Suppressor macrophage treated with lipopolysaccharide for 4 hours (primary cell): ENCODE measurements around the gene CKS1B.

Experiments used
- DNase-seq: peaks from one replicate; pipeline ENCODE4 v3.0.0-alpha.2; 2020

Gene CKS1B

DNA sequence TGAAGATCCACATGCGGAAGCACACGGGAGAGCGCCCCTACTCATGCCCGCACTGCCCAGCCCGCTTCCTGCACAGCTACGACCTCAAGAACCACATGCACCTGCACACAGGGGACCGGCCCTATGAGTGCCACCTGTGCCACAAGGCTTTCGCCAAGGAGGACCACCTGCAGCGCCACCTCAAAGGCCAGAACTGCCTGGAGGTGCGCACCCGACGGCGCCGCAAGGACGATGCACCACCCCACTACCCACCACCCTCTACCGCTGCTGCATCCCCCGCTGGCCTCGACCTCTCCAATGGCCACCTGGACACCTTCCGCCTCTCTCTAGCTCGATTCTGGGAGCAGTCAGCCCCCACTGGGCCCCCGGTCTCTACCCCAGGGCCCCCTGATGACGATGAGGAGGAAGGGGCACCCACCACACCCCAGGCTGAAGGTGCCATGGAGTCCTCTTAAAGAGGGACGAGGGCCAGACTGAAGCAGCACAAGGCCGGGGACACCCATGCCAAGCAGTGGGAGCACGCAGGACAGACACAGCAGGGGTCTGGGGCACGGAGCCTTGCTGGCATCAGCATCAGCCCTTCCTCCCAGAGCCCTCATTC, 41.9 kb downstream of the CKS1B start:
- no peak for DNase-seq

DNA sequence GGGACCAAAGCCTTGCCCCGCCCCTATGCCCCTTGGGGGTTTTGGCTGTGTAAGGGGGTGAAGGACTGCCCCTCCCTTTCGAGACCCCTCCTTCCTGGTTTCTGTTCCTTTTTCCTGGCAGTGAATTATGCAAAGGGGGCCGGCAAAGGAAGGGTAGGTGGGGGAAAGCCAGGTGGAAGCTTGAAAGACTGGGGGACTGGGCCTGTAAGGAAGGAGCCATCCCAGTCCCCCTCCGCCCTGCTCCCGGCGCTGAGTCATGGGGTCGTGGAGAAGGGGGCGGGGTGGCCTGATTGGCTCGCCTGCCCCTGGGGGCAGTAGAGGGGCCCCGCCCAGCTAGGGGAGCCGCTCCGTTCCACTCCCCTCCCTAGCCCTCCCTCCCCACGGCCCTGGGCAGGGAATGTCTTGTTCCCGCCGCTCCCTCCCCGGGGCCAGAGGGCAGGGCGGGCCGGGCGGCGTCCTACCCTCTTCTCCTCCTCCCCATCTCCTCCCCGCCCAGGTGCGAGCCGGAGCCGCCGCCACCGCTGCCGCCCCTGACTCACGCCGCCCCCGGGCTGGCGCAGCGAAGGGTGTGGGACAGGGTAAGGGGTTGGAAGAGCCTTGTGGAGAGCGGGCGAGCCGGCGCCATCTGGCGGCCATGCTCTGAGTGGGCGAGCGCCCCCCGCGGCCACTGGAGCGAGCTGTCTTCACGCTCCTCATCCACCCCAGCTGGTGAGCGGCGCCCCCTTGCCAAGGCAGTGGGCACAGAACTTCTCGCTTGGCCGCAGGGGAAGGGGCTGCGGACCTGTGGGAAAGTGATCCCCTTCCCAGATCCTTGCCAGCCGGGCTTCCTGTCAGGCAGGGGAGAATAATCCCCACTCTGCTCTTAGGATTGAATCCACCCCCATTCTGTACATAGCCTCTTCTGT, 42.8 kb downstream of the CKS1B start:
- DNase-seq = peak; percentile 85

- DNase-seq = no peak
These were observed 43.5 kb downstream of the CKS1B start for GRCh38 chr1:155017946-155018316.

DNA sequence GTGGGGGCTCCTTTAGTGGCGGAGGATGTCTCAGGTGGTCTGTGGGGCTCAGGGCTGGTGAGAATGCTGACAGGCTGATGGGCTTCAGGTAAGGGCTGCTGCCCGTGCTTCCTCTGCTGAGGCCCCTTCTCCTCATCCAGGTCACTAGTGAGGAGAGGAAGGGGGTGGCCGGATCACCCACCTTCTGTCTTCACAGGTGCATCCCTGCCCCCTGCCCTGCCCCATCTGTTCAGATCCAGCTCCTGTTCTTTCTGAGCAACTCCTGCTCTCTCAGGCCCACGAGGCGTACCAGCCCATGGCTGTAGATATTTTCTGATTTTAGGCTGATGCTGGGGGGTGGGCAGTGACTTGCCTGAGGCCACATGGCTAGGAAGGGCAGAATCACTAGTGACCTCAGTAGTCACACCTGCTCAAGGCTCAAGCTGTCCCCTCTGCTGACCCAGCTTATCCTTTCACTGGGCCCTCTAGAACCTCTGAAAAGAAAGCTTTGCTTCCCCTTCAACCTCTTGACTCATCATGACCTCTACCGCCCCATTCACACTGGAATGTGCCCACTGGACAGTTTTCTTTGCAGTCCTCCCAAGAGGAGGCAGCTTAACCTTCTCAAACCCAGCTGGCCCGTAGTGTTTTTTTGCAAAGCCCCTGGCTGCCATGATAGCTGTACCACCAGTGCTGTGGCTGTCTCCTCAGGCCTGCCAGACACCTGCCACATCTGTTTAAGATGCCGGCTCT, 44.3 kb downstream of the CKS1B start:
- no peak for DNase-seq

GRCh38 chr1:155019377-155020245, 45.1 kb downstream of the CKS1B start:
- no peak for DNase-seq

DNA sequence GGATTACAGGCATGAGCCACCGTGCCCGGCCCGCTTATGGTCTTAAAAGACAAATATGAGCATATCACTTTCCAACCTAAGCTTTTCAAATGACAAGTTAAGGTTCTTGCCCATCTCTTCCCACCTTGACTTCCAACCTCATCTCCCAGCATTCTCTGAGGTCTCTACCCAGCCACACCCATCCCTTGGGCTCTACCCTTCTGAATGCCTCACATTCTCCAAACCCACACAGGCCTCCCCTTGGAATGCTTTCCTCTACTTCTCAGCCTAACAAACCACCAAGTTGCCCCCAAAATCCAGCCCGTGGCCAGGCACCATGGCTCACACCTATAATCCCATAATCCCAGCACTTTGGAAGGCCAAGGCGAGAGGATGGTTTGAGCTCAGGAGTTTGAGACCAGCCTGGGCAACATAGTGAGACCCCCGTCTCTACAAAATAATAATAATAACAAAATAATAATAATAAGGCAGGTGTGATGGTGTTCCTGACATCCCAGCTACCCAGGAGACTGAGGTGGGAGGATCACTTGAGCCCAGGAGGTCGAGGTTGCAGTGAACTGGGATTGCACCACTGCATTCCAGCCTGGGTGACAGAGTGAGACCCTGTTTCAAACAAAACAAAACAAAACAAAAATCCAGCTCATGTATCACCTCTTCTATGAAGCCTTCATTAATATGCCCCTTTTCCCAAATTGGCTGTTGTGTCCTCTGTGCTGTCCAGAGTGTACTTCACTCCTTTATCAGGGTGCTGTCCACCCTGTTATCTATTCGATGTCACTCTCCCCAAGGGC, 47.9 kb downstream of the CKS1B start:
- DNase-seq = no peak

DNA sequence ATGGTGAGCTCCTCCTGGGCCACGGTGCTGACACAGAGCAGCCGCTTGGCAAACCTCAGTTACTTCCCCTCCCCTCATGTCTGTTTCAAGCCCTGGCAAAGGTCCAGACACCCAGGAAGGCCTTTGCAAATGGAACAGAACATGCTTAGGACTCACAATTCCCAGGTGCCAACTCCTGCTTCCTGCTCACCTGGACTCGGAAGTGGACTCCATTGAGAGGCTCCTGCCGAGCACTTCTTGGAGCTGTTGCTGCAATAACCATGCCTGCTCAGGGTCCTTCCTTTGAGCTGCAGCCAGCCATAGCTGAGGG, 48.4 kb downstream of the CKS1B start:
- DNase-seq = no peak

DNA sequence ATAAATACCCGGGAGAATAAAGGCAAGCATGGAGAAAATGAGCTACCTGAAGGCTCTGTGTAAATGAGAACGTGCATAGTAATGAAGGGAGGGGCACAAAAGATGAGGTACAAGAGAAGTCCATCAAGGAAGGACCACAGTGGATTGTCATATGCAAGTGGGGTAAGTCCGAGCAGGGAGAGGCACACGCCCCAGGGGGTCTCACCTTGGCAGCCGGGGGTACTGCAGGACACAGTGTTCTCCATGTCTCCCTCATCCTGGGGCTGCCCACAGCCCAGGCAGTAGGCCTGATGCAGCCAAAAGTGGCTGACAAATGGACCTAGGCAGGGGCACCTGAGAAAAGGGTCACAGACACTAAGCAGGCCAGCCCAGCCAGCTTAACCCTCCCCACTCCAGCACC, 49.1 kb downstream of the CKS1B start:
- no peak for DNase-seq

- no peak for DNase-seq
These were observed 49.8 kb downstream of the CKS1B start for GRCh38 chr1:155024315-155024714.

GRCh38 chr1:155026154-155026553, 51.7 kb downstream of the CKS1B start:
- DNase-seq = no peak

DNA sequence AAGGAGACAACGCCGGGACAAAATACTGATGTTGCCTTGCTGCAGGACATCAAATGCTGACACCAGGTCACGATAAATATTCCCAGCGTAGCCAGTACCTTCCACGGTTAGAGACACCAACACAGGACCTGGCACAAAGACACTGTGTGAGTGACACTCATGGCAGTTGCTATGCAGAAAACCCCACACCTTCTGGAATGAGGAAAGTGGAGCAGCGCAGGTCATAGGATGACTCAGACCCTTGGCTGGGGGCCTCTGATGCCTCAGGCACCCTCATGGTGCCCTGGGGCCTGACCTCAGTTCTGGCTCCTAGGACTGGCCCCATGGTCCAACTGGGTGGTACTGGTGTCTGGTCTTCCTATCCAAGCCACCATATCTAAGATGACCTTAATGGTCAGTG, 52.1 kb downstream of the CKS1B start:
- no peak for DNase-seq
